Spleen (tissue), 11 donors: ENCODE measurements around the gene TP53INP2. TPM values are rescaled to one million over a fixed set of nuclear protein-coding genes. Genes with fewer than 3 reads are reported as not detected.

ENCODE experiments used
- DNase-seq: peaks from one replicate; pipeline ENCODE4 v3.0.0-alpha.2; 2020
- H3K27ac ChIP-seq, 8 donors: fragments of 200-600 bp; sonication (generic) in 7 of 8; 1 replicate in 4 of 8; 2 replicates in 4 of 8; pipeline versions ENCODE4 v1.5.0 to v1.8.0; 2016 to 2021; ENCODE audit warnings: inconsistent platforms in 4 of 8, mild to moderate bottlenecking in 4 of 8, moderate library complexity in 1 of 8
- H3K27me3 ChIP-seq, 7 donors: fragments of 200-600 bp; sonication (generic) in 6 of 7; replicated peaks in 1 of 7; 1 replicate in 4 of 7; 2 replicates in 3 of 7; pipeline versions ENCODE4 v1.5.0 to v1.8.0; 2016 to 2021; ENCODE audit warnings: inconsistent platforms in 3 of 7, mild to moderate bottlenecking in 1 of 7
- H3K36me3 ChIP-seq, 6 donors: fragments of 200-600 bp; sonication (generic) in 5 of 6; 1 replicate in 4 of 6; 2 replicates in 2 of 6; pipeline versions ENCODE4 v1.5.0 to v1.8.0; 2016 to 2021; ENCODE audit warnings: inconsistent platforms in 2 of 6
- H3K4me1 ChIP-seq, 6 donors: fragments of 200-600 bp; sonication (generic) in 5 of 6; 1 replicate in 3 of 6; 2 replicates in 3 of 6; pipeline versions ENCODE4 v1.5.0 to v1.8.0; 2016 to 2021; ENCODE audit warnings: inconsistent platforms in 3 of 6
- H3K4me3 ChIP-seq, 8 donors: fragments of 200-600 bp; sonication (generic) in 7 of 8; 1 replicate in 4 of 8; 2 replicates in 4 of 8; pipeline versions ENCODE4 v1.5.0 to v1.8.0; 2016 to 2021; ENCODE audit warnings: inconsistent platforms in 4 of 8, mild to moderate bottlenecking in 4 of 8, moderate library complexity in 2 of 8
- H3K9me3 ChIP-seq, 8 donors: fragments of 200-600 bp; sonication (generic) in 7 of 8; 1 replicate in 4 of 8; 2 replicates in 4 of 8; pipeline versions ENCODE4 v1.5.0 to v1.8.0; 2016 to 2021; ENCODE audit warnings: inconsistent platforms in 4 of 8
- CTCF ChIP-seq, 11 experiments: fragments of 200-600 bp in 7 of 11; fragments of 450-650 bp in 4 of 11; sonication (generic) in 4 of 11; IDR thresholded peaks in 8 of 11; conservative IDR thresholded peaks in 3 of 11; 1 replicate in 7 of 11; 2 replicates in 4 of 11; pipeline versions ENCODE4 v1.4.0 to v1.8.0; 2016 to 2021; ENCODE audit warnings: antibody characterized with exemption in 11 of 11, inconsistent platforms in 4 of 11, mild to moderate bottlenecking in 1 of 11
- POLR2A ChIP-seq, 3 donors: fragments of 450-650 bp; IDR thresholded peaks; one replicate each; pipeline ENCODE4 v1.5.1; 2017; ENCODE audit warnings: antibody characterized with exemption in 3 of 3, mild to moderate bottlenecking in 1 of 3
- POLR2AphosphoS5 ChIP-seq, 3 donors: sonication (generic); formaldehyde crosslinking; IDR thresholded peaks; one replicate each; pipeline ENCODE4 v1.5.1; 2017; ENCODE audit warnings: antibody characterized with exemption in 3 of 3
- WGBS, 5 donors: extraction: QIAGEN DNeasy Blood & Tissue Kit in 3 of 5; methylation state at CpG; one replicate each; pipeline versions ENCODE4 v1.1.5 to v1.1.7; 2013 to 2018; 5-methylcytosine and 5-hydroxymethylcytosine counted together
- intact Hi-C: fragments of 100-400 bp; cut with DNase I; formaldehyde crosslinking; loops from one replicate; pipeline ENCODE4 v1.15.0; 2023; ENCODE audit warnings: low total_unique reads
- polyA plus RNA-seq, 3 donors: library from polyadenylated mRNA; stranded (reverse); fragments of 200-250 nt; gene quantifications; one replicate each; pipeline ENCODE4 v1.2.1, GENCODE V29; 2013
- total RNA-seq, 7 donors: library from RNA; depleted of rRNA in 3 of 7; stranded (reverse); fragments of >200 nt in 3 of 7; fragmentation: NEBNext Ultra II Directional in 4 of 7; extraction: Animal tissue kit (Norgen Biotek cat#: 25700) in 4 of 7; gene quantifications; one replicate each; pipeline versions ENCODE4 v1.1.0 to v1.2.1, GENCODE V29; 2016 to 2021
- donor health status: healthy with polysubstance abuse.
- donor health status: DM: no; HTN: no; CAD: no; lungs with moderate emphysema.
- donor health status: DM: no; HTN: no; CAD: no.
- donor health status: Bipolar disorder and iron deficiency.
- donor health status: healthy.
- donor health status: DM: no; HTN: no; CAD: no.
- donor health status: DM: yes; HTN: yes; CAD: no.

The TP53INP2 gene
- total and polyA plus RNA-seq, 10 donors, result 2.0 to 10.6 (median 6.4) TPM

- intact Hi-C loops, result no loop called here
- WGBS, 5 donors, result 76 to 87% (median 86%) methylated on average over 3 of the region's 3 CpGs
- Histone ChIP-seq H3K4me1 (peaks cover 0 to 5% (median 0%) of the 10 kb centered on the region in 6 donors), H3K27ac (no peak overlapping the region), H3K27me3 (no peaks in the 10 kb centered on the region), H3K36me3 (no peaks in the 10 kb centered on the region), H3K9me3 (no peaks in the 10 kb centered on the region), H3K4me3 (no peak overlapping the region)
- TF ChIP-seq CTCF (IDR thresholded peaks at IDR 0.05 in 8 of 11, conservative IDR thresholded peaks at IDR 0.05 in 3 of 11) (no peak), POLR2AphosphoS5 (IDR thresholded peaks at IDR 0.05) (no peak), POLR2A (IDR thresholded peaks at IDR 0.05) (no peak)
- no peak for DNase-seq
Observed at GRCh38 chr20:34691838-34692237, 12.3 kb upstream of the TP53INP2 start.

- H3K27ac ChIP-seq, result no peak overlapping the region
- no peak overlapping the region for H3K4me3 ChIP-seq
- H3K27me3 ChIP-seq, result no peaks in the 10 kb centered on the region
- 56 to 81% (median 72%) methylated on average over 4 of the region's 4 CpGs for WGBS, 5 donors
- no peak for DNase-seq
- peaks cover 0 to 5% (median 0%) of the 10 kb centered on the region in 6 donors for H3K4me1 ChIP-seq
- TF ChIP-seq POLR2A (IDR thresholded peaks at IDR 0.05), result no peak
- no peak for TF ChIP-seq POLR2AphosphoS5 (IDR thresholded peaks at IDR 0.05)
- no peak for TF ChIP-seq CTCF (IDR thresholded peaks at IDR 0.05 in 8 of 11, conservative IDR thresholded peaks at IDR 0.05 in 3 of 11)
- intact Hi-C loops, result no loop called here
- H3K36me3 ChIP-seq, result no peaks in the 10 kb centered on the region
- H3K9me3 ChIP-seq, result no peaks in the 10 kb centered on the region
Observed at GRCh38 chr20:34693414-34693813, 10.7 kb upstream of the TP53INP2 start.

GRCh38 chr20:34701405-34702085 lies 2.6 kb upstream of the TP53INP2 start:
- Histone ChIP-seq H3K4me1 (peaks cover 7 to 34% (median 24%) of the 10 kb centered on the region in 6 donors), H3K36me3 (no peaks in the 10 kb centered on the region), H3K27ac (no peak overlapping the region), H3K9me3 (no peaks in the 10 kb centered on the region), H3K4me3 (no peak overlapping the region), H3K27me3 (no peaks in the 10 kb centered on the region)
- intact Hi-C loops, result no loop called here
- WGBS, 5 donors, result 79 to 95% (median 82%) methylated on average over 5 to 6 of the region's 6 CpGs
- no peak for DNase-seq
- no peak for TF ChIP-seq CTCF (IDR thresholded peaks at IDR 0.05 in 8 of 11, conservative IDR thresholded peaks at IDR 0.05 in 3 of 11)
- no peak for TF ChIP-seq POLR2AphosphoS5 (IDR thresholded peaks at IDR 0.05)
- TF ChIP-seq POLR2A (IDR thresholded peaks at IDR 0.05), result no peak

GRCh38 chr20:34703061-34703423 lies 1.1 kb upstream of the TP53INP2 start:
- peak overlapping the region in 1 of 8 donors; percentile 100 for H3K27ac ChIP-seq
- peak overlapping the region in 2 of 8 donors; percentile 68 to 76 for H3K4me3 ChIP-seq
- no peaks in the 10 kb centered on the region for H3K9me3 ChIP-seq
- TF ChIP-seq POLR2A (IDR thresholded peaks at IDR 0.05), result no peak
- TF ChIP-seq CTCF (IDR thresholded peaks at IDR 0.05 in 8 of 11, conservative IDR thresholded peaks at IDR 0.05 in 3 of 11), result no peak
- TF ChIP-seq POLR2AphosphoS5 (IDR thresholded peaks at IDR 0.05), result no peak
- intact Hi-C loops, result no loop called here
- H3K27me3 ChIP-seq, result no peaks in the 10 kb centered on the region
- DNase-seq, result no peak
- H3K4me1 ChIP-seq, result peaks cover 7 to 48% (median 32%) of the 10 kb centered on the region in 6 donors
- H3K36me3 ChIP-seq, result no peaks in the 10 kb centered on the region
- 38 to 50% (median 40%) methylated on average over 3 of the region's 3 CpGs for WGBS, 5 donors
